ENCODE measurements around the gene ENTHD1.

- TF ChIP-seq POLR2A (IDR thresholded peaks at IDR 0.05; ENCODE audit: low read depth, low read length): no peak
- TF ChIP-seq, protein P1, sequence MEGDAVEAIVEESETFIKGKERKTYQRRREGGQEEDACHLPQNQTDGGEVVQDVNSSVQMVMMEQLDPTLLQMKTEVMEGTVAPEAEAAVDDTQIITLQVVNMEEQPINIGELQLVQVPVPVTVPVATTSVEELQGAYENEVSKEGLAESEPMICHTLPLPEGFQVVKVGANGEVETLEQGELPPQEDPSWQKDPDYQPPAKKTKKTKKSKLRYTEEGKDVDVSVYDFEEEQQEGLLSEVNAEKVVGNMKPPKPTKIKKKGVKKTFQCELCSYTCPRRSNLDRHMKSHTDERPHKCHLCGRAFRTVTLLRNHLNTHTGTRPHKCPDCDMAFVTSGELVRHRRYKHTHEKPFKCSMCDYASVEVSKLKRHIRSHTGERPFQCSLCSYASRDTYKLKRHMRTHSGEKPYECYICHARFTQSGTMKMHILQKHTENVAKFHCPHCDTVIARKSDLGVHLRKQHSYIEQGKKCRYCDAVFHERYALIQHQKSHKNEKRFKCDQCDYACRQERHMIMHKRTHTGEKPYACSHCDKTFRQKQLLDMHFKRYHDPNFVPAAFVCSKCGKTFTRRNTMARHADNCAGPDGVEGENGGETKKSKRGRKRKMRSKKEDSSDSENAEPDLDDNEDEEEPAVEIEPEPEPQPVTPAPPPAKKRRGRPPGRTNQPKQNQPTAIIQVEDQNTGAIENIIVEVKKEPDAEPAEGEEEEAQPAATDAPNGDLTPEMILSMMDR (conservative IDR thresholded peaks at IDR 0.05; ENCODE audit: low read depth, low read length): no peak
- no peak for TF ChIP-seq SMC3 (IDR thresholded peaks at IDR 0.05; ENCODE audit: low read depth, low read length)
- no peak for TF ChIP-seq CHD1 (IDR thresholded peaks at IDR 0.05; ENCODE audit: low read depth, low read length)
- no peak for TF ChIP-seq RAD21 (IDR thresholded peaks at IDR 0.05; ENCODE audit: low read length)
- no peak for TF ChIP-seq CEBPB (IDR thresholded peaks at IDR 0.05; ENCODE audit: low read depth, low read length)
- TF ChIP-seq MXI1 (IDR thresholded peaks at IDR 0.05; ENCODE audit: borderline replicate concordance, low read depth, low read length): no peak
- TF ChIP-seq MAZ (IDR thresholded peaks at IDR 0.05; ENCODE audit: borderline replicate concordance, low read depth, low read length): no peak
- TF ChIP-seq RFX5 (IDR thresholded peaks at IDR 0.05; ENCODE audit: low read depth, low read length): no peak
- TF ChIP-seq USF2 (IDR thresholded peaks at IDR 0.05; ENCODE audit: low read depth, low read length): no peak
Measured at GRCh38 chr22:39724857-39725256, 168.7 kb downstream of the ENTHD1 start.
